ENCODE measurements around the gene STX19.

The STX19 gene

GRCh38 chr3:94026623-94027022 is 1.8 kb downstream of the STX19 start:
- DNase-seq = no peak

- no peak for DNase-seq
Observed at GRCh38 chr3:94024385-94024784, 4.0 kb downstream of the STX19 start.

GRCh38 chr3:94020293-94020692 is 8.1 kb downstream of the STX19 start:
- no peak for DNase-seq

- DNase-seq = no peak
Observed at GRCh38 chr3:94019659-94020058, 8.7 kb downstream of the STX19 start.

- DNase-seq = no peak
Observed at GRCh38 chr3:94015025-94015424, 13.4 kb downstream of the STX19 start.

GRCh38 chr3:94012185-94012584 is 16.2 kb downstream of the STX19 start:
- no peak for DNase-seq

- no peak for DNase-seq
Observed at GRCh38 chr3:94011233-94011711, 17.1 kb downstream of the STX19 start.

- DNase-seq = no peak
Observed at GRCh38 chr3:94009608-94010007, 18.8 kb downstream of the STX19 start.

- no peak for DNase-seq
Observed at GRCh38 chr3:94008253-94008652, 20.1 kb downstream of the STX19 start.

- DNase-seq = no peak
Observed at GRCh38 chr3:94004301-94004910, 24.0 kb downstream of the STX19 start.

- no peak for DNase-seq
Observed at GRCh38 chr3:94001827-94002495, 26.4 kb downstream of the STX19 start.

GRCh38 chr3:94001191-94001590 is 27.2 kb downstream of the STX19 start:
- no peak for DNase-seq

- DNase-seq = no peak
Observed at GRCh38 chr3:93994056-93994455, 34.3 kb downstream of the STX19 start.

- no peak for DNase-seq
Observed at GRCh38 chr3:93992207-93992606, 36.2 kb downstream of the STX19 start.

GRCh38 chr3:93991631-93992030 is 36.8 kb downstream of the STX19 start:
- DNase-seq = no peak

GRCh38 chr3:93989241-93989640 is 39.2 kb downstream of the STX19 start:
- DNase-seq = no peak

- DNase-seq = no peak
Observed at GRCh38 chr3:93988764-93989163, 39.6 kb downstream of the STX19 start.

GRCh38 chr3:93988283-93988682 is 40.1 kb downstream of the STX19 start:
- DNase-seq = no peak

GRCh38 chr3:93984618-93985017 is 43.8 kb downstream of the STX19 start:
- no peak for DNase-seq

GRCh38 chr3:93983408-93983807 is 45.0 kb downstream of the STX19 start:
- DNase-seq = no peak

GRCh38 chr3:93981649-93982048 is 46.7 kb downstream of the STX19 start:
- DNase-seq = no peak

GRCh38 chr3:93979850-93980676 is 48.3 kb downstream of the STX19 start, which contains the start of gene ARL13B:
Gene ARL13B (plus strand): TSS chr3:93980155. CDS start chr3:93980424, 269 bp downstream.
- peak; percentile 99 for DNase-seq

Measured in islet precursor cell (in vitro differentiated cells).